Activated T-helper 9 cell treated with anti-CD3 and anti-CD28 coated beads, Interleukin-2, amount 50 U/mL, for 16 hours (primary cell): ENCODE measurements around the gene MTIF2.
"Not testable (repeated sequence)": the region's sequence is repeated elsewhere in the genome, so short reads cannot be mapped to it uniquely, and the experiment has no call there.

Experiments
- DNase-seq: peaks from one replicate; pipeline ENCODE4 v3.0.0-alpha.2; 2020; ENCODE audit warnings: low read depth

The MTIF2 gene, protein sequence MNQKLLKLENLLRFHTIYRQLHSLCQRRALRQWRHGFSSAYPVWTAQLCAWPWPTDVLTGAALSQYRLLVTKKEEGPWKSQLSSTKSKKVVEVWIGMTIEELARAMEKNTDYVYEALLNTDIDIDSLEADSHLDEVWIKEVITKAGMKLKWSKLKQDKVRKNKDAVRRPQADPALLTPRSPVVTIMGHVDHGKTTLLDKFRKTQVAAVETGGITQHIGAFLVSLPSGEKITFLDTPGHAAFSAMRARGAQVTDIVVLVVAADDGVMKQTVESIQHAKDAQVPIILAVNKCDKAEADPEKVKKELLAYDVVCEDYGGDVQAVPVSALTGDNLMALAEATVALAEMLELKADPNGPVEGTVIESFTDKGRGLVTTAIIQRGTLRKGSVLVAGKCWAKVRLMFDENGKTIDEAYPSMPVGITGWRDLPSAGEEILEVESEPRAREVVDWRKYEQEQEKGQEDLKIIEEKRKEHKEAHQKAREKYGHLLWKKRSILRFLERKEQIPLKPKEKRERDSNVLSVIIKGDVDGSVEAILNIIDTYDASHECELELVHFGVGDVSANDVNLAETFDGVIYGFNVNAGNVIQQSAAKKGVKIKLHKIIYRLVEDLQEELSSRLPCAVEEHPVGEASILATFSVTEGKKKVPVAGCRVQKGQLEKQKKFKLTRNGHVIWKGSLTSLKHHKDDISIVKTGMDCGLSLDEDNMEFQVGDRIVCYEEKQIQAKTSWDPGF

DNA sequence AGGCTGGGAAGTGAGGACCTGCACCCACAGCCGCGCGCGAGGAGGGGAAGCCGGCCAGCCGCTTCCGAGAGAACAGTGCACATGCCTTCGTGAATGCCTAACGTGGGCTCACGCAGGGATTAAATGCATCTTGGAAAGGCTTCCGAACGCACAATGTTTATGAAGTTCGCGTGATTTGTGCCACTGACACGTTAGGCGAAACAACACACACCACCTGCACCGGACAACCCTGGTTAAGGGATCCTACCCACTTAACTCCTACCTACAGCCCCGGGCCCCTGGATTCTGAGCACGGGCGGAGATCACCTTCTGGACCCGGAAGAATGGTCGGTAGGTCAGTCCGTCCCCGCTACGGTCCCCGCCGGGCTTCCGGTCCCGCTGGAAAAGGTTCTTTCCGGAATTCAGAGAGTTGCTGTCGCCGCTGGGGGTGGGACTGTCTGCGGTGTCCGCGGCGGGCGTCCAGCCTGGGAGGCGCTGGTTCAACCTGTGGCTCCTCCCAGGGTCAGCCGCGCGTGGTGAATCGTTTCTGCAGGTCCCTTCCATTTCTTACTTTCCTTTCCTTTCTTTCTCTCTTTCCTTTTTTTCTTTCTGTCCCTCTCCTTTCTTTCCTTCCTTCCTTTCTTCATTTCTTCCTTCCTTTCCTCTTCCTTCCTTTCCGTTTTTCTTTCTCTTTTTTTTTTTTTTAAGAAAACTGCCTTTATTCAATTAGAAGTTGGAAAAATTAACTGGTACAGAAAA, at the start of gene MTIF2:
MTIF2 (minus strand) TSS at position 325 of the 738 bp plus-strand sequence. CDS start 5,373 bp downstream, outside the sequence.
- peak; percentile 80 for DNase-seq

DNA sequence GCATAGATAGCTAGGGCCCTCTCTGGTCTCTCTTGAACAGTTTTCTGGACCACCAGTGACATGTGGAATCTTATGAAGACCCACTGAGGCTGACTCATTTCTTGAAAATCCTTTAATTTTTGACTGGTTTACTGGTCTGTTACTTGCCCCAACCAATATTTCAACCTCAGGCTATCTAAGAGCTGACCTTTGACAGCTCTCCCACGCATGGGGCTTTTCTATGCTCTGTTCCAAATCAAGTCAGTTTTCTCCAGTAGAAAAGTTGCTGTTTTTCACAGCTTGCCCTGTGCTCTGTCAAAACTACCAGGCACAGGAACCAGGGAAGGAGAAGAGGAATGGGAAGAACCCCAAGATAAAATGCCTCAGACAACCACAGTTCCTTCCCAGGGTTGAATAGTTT, 46.0 kb upstream of the MTIF2 start:
- DNase-seq = no peak

DNA sequence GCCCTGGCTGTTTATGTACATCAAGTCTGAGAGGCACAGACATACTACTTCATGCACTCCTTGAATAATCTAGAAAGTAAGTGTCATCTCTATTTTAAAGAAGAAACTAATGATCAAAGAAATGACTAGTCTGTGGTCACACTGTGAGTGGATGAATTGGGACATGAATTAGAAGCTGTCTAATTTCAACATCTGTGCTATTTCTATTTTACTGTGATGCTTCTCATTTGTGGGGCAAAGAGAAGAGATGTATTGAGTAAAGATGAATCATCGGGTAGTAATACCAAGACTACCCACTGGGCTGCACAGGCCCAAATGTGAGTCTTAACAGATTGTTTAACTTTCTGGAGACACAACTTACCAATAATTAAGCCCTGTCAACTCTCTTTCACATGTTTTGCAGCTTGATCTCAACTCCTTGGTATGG, 42.4 kb upstream of the MTIF2 start:
- no peak for DNase-seq

DNA sequence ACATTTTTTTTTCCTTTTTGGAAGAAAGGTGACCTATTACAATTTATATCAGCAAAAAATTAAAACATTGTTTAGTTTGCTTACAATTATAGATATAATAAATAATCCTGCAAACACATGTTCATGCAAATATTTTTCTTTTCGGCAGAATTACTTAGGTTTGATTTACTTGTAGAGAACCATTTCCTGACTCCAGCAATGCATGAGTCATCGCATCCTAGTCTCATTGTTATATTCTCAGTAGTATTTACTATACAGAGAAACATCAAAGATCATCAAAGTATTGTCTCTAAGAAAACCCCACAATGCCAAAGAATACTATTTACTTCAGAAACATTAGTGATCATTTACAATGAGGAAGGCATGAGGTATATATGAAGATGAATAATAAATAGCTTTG, 40.4 kb upstream of the MTIF2 start:
- DNase-seq = no peak

DNA sequence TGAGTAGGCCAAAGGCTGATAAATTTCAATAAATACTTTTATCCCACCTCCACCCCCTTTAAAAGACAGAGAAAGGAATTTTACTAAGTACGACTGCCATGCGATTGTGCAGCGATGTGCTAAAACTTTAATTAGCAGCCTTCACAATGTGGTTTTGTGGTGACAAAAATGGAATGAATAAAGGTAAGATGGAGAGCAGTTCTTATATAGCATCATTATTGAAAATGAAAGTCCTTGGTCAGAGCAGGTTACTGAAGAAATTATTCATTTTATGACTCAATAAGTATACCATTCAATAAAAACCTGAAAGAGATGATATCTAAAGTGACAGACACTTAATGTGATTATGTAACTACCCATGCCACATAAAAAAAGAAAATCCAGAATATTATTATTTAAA, 33.2 kb upstream of the MTIF2 start:
- DNase-seq = no peak

DNA sequence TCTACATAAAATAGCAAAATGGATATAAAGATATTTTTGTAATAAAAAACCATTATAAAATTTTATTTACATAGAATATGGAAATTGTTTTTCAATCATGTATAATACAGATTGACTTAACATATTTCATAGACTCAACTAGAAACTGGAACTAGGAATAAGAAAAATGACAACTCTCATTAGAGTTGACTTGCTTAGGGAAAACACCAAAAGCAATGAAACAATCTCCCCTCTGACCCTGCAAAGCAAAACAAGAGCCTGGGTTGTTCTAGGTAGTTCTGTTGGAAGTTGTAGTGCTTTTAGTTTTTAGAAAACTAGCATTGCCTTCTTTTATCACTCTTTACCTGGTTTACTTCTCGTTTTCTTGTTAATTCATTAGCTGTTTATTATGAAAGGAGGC, 32.2 kb upstream of the MTIF2 start:
- no peak for DNase-seq

DNA sequence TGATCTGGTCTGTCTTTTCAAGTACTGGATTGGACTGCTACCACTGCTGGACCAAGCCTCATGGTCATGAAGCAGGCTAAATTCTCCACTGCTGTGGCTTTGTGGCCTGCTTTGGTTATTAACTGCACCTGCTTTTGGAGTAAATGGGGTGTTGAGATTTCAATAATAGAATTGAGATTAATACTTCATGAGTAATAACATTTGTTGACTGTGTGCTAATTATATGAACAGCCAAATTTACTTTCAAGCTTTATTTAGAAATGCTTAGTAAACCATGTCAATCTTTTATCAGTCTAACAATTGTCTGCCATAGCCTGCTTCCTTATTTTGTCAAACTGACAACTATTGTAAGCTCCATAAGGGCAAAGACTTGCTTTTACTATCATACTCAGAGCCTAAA, 27.4 kb upstream of the MTIF2 start:
- no peak for DNase-seq

DNA sequence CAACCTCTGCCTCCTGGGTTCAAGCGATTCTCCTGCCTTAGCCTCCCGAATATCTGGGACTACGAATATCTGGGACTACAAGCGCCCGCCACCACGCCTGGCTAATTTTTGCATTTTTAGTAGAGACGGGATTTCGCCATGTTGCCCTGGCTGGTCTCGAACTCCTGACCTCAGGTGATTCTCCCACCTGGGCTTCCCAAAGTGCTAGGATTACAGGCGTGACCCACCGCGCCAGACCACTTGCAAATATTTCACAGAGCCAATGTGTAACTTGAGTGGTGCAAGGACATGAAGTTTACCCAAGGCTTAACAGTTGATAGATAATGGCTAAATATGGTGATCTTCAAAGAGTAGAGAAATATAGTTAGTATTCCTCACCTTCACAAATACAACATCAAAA, 14.1 kb upstream of the MTIF2 start:
- DNase-seq = no peak

DNA sequence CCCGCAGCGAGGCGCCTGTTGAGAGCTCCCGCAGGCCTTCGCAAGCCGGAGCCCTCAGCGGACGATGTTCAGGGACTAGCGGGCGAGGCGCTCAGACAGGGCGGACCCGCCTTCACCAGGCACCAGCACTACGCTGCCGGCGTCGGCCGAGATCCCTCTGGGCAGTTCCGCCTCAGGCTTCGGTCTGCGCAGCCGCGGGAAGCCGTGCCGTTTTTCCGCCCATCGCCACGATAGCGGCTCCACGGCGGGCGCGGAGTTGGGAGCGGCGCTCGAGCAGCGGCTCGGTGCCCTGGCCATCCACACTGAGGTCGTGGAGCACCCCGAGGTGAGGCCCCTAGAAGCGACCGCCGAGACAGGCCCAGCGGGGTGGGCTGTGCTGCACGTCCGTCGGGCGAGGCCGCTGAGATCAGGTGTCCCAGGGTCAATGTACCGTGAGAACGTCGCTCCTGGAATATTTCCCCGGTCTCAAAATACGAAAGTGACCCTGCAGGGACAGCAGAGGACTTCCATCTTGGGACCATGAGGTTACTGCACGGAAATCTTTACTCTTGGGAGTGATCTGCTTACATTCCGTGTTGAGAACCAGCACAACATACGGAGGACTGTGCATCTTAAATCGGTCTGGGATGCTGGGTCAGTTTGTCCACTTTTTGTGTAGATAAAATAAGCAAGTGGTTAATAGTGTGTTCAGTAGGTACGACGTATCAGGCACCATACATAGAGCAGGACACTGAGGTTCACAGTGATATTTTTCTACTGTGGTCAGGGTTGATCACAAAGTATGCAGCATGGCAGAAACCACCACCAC, 13.3 kb upstream of the MTIF2 start:
- DNase-seq = peak; percentile 81

DNA sequence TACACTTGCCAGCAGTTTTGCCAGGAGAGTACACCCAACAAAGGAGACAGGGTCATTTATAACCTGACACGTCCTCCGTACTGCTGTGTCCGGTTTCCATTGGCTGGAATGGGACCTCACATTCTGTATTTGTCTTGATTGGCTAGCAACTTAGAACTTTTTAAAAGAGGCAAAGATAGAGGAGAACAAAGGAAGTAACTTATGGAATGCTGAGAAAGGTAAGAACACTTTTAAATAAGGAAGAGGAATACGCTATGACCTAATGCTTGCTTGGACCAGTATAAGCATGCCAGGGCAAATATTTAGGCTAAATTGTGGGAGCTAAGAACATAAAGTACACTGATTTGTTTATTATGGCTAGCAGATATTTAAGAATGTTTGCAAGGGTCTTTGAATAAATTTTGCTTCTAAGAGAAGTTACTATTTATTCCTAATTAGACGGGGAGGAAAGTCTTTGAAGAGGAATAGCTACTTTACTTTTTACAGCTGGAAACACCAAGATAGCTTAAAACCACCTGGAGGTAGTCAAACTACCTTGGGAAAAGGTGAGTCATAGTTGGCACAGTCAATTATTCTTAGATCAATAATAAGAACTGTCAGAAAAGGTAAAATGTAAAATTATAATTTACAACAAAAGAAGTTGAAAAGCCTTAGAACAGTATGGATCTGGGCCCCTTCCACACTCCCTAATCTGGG, 12.0 kb upstream of the MTIF2 start:
- DNase-seq = not testable (repeated sequence)

DNA sequence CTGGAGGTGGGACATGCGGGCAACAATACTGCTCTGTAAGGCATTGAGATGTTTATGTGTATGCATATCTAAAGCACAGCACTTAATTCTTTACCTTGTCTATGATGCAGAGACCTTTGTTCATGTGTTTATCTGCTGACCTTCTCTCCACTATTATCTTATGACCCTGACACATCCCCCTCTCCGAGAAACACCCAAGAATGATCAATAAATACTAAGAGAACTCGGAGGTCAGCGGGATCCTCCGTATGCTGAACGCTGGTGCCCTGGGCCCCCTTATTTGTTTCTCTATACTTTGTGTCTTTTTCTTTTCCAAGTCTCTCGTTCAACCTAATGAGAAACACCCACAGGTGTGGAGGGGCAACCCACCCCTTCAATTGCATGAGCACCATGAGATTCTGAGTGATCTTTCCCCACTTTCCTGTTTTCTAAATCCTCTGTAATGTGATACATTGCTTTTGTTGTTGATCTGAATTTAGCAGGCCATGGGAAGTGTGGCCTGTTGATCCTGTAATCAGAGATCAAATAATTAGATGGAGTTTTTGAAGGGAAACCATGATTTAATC, 10.9 kb upstream of the MTIF2 start:
- not testable (repeated sequence) for DNase-seq

DNA sequence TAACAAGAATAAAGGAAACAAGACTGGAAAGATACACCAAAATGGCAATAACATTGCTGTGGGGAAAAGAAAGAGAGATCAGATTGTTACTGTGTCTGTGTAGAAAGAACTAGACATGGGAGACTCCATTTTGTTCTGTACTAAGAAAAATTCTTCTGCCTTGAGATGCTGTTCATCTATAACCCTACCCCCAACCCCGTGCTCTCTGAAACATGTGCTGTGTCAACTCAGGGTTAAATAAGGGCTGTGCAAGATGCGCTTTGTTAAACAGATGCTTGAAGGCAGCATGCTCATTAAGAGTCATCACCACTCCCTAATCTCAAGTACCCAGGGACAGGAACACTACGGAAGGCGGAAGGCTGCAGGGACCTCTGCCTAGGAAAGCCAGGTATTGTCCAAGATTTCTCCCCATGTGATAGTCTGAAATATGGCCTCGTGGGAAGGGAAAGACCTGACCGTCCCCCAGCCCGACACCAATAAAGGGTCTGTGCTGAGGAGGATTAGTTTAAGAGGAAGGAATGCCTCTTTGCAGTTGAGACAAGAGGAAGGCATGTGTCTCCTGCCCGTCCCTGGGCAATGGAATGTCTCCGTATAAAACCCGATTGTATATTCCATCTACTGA, 10.3 kb upstream of the MTIF2 start:
- not testable (repeated sequence) for DNase-seq

DNA sequence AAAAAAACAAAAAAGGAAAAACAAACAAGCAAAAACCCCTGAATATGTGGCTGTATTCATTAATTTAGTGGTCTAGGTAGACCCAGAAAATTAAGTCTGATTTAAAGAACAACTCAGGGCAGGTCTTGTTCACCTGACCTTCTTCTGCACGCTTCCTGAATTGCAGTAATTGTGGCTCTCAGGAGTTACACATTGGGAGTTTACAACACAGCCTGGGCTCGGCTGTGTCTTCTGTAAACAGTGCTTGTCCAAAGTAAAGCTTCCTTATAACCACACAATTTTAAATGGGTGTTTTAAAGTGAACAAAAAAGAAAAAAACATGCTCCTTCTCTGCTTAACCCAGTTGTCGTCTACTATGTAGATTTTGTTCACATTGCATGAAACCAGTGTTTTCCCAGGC, 8.3 kb upstream of the MTIF2 start:
- DNase-seq = no peak

DNA sequence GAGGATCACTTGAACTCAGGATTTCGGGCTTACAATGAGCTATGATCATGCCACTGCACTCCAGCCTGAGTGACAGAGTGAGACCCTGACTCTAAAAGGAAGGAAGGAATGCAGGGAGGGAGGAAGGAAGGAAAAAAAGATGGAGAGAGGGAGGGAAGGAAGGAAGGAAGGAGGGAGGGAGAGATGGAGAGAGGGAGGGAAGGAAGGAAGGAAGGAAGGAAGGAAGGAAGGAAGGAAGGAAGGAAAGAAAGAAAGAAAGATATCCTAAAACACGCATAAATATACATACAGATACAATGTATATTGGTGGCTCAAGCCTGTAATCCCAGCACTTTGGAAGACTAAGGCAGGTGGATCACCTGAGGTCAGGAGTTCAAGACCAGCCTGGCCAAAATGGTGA, 5.3 kb upstream of the MTIF2 start:
- not testable (repeated sequence) for DNase-seq

DNA sequence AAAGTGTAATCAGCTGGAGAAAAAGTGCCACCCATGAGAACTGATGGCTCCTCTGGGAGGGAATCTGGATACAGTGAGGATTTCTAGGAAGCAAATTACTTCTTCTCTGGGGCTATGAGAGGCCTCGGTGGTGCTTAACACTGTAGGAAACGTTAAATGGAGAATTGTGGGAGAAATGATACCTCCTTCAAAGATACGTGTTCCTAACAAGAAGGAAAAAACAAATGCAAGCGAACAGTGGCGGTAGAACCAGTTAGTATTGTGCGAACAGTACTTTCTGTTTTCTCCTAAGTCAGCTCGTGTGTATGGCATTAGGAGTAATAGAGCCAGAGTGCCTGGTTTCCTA, 587 bp upstream of the MTIF2 start:
- DNase-seq = no peak

DNA sequence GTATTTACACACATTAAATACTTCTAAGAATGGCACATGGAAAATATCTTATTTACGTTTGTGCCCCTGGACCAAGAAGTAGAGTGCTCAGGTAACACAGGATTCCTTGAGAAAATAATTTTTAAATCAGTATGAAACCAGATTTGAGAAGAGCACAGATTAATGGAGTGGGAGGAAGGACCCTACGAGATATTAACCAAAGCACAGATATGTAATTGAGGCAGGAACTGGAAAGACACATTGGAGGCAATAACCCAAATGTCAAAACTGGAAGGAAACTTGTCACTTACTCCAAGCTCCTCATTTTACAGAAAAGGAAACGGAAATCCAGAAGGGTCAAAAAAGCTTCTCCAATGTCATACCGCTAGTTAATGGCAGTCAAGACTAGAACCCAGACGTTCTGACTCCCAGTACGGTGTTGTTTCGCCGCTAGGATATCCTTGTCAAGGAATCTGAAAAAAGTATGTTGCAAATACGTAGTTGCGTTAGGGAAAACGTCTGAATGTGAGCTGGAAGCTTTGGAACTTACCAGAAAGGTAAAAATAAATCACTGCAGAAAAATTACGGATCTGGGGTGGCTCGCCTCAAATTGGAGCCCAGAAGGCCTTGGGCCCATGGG, 634 bp downstream of the MTIF2 start:
- DNase-seq = no peak

DNA sequence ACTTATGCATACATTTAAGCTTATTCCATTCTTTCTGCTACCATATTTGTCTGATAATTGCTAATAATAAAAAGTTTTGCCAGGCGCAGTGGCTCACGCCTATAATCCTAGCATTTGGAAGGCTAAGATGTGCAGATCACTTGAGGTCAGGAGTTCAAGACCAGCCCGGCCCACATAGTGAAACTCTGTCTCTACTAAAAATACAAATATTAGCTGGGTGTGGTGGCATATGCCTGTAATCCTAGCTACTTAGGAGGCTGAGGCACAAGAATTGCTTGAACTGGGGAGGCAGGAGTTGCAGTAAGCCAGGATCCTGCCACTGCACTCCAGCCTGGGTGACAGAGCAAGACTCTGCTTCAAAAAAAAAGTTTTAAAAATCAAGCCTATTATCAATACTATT, 9.4 kb downstream of the MTIF2 start:
- DNase-seq = not testable (repeated sequence)

DNA sequence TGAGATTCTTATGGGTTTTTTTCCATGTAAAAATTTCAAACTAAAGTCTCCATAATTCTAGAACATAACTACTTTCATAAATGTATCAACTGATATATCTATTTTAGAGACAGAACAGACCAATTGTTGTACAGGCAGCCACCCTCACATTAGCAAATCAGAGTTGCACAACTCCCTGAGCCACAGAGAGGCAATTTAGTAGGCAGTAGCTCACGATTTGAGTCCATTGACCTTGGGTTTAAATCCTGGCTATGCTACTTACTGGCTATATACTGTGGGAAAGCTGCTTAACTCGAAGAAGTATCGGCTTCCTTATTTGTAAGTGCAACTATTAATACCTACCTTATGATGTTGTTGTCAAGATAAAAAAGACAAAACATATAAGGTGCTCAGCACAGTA, 16.2 kb downstream of the MTIF2 start:
- DNase-seq = no peak

DNA sequence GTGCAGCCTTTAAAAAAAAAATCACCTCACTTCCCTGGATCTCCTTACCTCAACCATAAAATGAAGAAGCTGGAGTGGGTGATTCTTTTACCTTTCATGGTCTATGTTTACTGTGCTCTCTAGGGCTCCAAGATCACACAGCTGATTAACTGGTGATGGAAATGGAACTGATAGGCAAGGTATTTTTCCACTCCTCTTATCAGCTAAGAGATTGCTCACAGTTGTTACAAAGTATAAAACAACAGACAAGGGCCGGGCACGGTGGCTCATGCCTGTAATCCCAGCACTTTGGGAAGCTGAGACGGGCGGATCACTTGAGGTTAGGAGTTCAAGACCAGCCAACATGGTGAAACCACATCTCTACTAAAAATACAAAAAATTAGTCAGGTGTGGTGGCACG, 22.0 kb downstream of the MTIF2 start:
- no peak for DNase-seq

DNA sequence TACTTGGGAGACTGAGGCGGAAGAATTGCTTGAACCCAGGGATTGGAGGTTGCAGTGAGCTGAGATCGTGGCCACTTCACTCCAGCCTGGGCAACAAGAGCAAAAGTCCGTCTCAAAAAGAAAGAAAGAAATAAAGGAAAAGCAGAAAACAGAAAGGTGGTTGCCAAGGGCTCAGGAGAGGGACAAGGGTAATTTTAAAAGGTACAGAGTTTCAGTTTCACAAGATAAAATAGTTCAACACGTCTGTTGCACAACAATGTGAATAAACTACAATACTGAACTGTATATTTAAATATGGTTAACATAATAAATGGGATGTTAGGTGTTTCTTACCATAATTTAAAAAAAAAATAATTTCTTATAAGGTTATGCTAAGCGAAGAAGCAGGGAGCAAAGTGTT, 23.6 kb downstream of the MTIF2 start:
- DNase-seq = no peak
